NCI-H2171 treated with DMSO at 0.1 percent for 48 hours (cell line): ENCODE measurements around the gene CTBP2.

Source experiments
- DNase-seq: peaks from one replicate; lab custom pipeline; 2025; lab: John Stamatoyannopoulos, UW

Gene CTBP2

DNA sequence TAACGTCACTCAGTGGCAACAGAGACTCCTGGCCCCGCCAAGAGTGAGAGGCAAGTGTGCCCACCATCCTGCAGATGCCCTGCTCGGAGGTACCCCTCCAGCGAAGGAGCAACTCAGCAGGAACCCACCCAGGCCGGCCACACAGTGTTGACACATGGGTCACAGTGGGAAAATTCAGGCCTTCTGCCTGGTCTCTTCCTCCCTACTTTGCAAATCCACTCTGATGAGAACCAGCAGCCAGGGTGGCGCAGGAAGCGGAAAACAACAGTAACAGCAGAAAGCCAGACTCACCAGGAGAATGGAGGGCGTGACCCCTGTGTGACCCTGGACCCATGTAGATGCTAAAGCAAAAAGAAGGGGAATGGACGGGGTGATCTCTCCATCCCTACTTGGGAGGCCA lies 53.8 kb downstream of the CTBP2 start:
- no peak for DNase-seq

DNA sequence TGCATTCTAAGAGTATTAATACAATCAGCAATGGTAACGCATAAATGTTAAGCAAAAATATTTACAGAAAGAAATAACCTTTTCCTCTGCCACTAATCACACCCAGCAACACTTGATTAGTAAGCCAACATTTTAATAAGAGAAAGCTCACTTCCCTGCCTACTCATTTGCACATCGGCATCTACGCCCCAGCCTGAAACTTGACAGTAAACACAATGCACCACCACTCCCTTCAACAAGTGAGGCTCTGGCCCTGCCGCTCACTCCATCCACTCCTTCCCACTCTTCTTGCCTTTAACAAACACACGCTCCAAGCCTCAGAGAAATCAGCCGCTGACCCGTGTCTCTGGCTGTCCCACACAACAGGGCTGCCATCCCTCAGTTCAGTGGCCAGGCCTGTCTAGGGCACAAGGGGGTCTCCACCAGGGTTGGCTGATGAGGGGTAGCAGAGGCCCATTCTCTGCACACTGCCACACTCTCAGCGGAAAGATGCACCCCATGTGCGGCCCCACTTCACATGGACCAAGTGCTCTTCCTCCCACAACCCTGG lies 54.6 kb downstream of the CTBP2 start:
- DNase-seq = no peak

DNA sequence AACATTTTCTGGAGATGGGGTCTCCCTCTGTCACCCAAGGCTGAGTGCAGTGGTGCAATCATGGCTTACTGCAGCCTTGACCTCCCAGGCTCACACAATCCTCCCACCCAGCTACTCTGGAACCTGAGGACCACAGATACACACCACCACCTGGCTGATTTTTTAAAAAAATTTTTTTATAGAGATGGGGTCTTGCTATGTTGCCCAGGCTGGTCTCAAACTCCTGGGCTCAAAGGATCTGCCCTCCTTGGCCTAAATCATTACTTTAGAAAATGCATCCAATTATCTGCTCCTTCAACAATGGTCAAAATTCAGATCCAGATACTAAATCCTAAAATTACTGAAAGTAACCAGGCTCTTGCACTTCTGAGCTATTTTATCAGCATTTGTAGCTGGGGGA lies 55.2 kb downstream of the CTBP2 start:
- no peak for DNase-seq

DNA sequence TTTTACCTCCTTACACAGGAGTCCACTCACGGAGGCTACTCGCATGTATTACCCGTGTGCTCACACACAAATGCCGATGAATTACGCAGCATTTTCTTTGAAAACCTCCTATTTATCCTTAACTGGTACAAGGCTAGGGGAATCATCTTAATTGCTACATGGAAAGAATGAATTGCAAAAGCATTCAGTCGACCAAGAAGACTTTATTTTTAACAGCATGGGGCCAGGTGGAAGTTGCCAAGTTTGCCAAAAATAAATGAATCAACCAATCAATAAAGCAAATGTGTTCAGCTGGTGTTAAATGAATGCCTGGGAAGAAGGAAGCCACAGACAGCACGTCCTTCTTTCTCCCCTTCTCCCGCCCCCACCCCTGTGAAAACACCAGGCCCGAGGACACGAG lies 55.8 kb downstream of the CTBP2 start:
- no peak for DNase-seq

DNA sequence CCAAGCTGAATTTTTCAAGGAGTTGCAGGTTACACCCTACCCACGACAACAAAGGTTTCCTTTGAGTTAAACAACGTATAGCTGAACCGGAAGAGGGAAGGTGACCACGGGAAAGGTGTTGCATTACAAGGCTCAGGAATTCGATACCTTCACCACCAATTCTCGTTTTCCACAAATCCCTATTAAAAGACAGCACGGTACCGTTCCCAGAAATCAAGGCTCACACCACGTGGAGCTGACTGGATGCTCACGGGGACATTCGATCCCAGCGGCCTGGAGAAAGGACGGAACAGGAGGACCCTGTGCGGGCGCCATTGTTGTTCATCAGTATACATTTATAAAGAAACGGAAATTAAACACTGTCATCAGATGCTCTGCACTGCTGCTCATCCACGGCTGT lies 56.4 kb downstream of the CTBP2 start:
- peak; percentile 18 for DNase-seq

DNA sequence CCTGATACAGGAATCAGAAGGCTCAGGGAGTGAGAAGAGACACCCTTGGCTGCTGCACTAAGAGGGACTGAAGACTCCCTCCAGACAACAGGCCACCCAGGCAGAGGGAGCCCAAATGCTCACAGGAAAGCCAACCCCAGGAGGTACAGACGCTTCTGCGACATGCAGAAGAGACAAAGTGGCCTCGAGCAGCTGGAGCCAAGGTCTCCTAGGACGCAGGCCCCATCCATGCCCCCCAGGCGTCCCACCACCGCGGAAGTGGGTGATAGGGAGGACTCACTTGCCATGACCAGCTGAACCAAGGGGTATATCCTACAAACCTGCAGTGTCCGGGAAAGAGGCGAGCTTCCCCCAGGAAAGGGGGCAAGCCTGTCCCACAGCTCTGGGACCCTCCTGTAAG lies 56.9 kb downstream of the CTBP2 start:
- DNase-seq = no peak

DNA sequence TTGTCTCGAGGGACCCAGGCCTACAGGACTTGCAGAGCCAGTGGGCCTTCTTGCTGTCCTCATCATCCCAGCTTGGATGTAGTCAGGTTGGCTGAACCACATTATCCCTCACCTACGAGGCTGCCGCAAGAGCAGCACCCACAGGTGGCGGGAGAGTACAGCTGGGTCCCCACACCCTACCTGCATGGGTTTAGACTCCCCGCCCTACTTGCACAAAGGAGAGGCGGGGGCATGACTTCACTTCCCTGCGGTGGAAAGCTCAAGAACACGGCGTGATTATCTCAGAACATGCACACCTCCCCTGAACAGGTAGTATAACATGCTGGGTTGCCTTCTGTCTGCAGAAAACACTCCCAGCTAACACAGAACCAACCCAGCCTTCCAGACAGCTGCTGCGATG lies 57.5 kb downstream of the CTBP2 start:
- DNase-seq = peak; percentile 43

DNA sequence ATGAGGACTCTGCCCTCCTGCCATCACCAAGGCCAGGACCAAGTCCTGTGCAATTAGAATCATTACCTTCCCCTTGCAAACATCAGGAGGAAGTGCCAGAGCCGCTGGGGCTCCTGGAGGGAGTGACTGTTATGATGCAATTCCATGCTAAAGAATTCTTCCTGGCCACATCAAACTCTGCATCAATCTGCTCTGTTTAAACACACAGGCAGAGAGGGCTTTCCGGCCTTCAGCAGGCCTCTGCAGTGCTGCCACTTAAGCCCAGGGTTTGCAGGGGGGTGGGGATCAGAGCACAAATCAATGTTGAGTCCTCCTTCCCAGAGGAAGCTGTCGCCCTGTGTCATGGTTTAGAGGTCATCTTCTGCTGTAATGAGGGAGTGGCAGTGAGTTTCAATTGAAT lies 58.1 kb downstream of the CTBP2 start:
- DNase-seq = no peak

DNA sequence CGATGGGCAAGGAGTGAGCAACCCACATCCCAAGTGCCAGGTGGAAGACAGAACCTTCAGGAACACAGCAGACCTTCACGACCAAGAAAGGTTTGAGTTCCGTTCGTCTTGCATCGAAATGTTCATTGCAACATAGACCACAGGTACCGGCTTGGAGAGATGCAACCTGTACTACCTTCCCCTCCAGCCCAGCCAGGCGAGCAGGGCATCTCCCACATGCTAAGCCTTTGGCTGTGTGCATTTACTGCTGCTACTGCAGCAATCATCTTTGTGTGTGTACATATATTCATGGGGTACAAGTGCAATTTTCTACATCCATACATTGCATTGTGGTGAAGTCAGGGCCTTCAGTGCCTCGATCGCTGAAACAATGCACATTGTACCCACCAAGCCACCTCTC lies 58.8 kb downstream of the CTBP2 start:
- DNase-seq = no peak

DNA sequence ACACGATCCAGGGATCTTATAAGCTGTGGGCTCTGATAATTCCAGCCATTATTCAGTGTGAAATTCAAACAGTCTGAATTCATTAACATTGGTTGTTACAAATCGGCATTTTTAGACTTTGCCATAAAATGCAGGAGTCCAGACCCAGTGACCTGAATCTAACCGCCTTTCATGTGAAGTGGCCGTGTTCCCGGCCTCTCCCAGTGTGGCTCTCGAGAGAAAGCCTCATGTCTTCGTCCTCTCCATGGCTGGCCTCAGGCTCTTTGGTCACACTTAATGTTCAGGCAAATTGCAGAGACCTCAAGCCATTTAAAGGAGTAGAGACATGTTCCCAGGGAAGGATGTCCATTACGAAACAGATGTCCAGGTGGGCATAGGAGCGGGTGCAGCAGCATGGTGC lies 59.3 kb downstream of the CTBP2 start:
- no peak for DNase-seq

DNA sequence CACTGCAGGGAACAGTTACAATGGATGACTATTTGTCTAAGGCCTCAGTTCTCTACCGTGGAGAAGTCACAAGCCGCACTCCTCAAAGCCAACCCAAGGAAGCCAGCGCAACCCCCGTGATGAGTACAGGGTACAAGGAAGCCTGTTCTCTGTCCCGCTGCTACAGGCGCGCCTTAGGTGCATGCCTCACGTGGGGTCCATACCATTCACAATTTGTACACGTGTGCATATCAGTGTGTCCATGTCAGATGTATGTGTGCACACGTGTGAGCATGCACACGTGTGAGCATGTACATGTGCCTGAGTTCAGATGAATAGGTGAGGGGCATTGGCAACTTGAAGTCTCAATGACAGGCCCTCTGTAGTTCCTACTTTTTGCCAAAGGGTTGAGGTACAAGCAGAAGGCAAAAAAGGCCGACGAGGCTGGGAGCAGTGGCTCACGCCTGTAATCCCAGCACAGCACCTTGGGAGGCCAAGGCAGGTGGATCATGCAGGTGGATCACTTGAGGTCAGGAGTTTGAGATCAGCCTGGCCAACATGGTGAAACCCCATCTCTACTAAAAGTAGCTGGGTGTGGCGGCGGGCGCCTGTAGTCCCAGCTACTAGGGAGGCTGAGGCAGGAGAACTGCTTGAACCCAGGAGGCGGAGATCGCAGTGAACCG lies 62.8 kb downstream of the CTBP2 start:
- no peak for DNase-seq

DNA sequence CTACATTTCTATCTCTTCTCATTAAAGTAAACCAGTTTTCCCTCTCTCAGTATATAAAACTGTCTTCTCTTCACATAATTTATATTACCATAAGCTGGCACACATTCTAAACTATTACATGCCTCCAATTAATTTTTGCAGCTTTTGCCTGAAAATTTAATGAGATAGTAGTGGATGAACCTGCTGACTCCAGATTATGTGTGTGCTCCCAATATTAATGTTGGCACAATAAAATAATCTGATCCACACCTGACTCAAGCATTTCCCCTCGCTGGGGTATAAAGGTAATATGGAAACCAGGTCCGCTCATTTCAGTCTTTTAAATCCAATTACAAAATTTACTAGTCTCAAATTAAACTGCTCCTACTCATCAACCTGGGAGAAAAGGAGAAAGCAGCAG lies 63.4 kb downstream of the CTBP2 start:
- no peak for DNase-seq

DNA sequence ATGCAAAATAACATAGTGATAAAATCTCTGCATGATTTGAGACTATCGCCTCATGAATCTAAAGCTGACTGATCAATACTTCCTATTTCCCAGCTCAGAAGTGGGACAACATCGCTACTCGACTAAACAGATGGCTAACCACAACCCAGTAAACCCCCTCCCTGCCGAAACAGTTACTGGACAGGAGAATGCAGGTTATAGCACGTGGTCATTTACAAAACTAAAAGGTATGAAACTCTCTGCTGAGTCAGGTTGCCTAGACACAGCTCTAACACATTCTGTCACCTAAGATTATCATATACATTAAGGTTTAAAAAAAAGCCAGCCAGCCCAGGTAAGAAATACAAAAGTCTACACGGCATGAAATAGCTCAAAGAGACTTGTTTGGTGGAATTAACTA lies 64.0 kb downstream of the CTBP2 start:
- no peak for DNase-seq

DNA sequence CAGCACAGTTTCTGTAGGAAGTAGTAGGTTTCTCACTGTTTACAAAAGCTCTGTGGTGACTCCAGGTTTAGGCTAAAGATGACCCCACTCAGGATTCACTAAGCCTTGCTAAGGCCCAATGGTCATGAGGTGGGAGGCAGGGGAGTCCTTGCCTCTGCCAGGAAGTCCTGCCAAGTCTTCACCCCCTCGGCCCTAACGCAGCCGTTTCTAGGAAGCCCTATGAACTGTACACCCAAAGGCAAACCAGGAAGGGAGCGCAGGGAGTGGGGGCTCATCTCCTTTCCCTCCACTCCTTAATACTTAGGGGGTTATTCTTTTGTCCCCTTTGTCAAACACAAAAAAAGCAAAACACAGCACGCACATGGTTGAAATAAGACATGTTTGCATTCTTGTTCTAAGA lies 64.6 kb downstream of the CTBP2 start:
- DNase-seq = no peak

DNA sequence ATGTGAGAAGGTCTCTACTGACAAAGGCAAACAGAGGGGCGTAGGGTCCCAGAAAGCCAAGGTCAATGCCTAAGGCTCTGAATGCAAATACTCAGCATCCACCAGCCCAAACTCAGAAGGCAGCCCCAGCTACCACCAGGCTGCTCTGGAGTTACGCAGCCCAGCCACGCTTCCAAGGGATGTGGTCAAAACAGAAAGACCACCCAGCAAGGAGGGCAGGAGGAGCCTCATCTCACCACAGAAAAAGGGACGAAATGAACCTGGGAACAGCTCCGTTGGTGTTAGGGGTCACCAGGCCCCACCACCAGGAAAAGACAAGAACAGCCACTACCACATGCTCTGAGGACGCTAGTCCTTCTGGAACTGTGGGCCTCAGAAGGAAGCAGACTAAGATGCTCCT lies 65.1 kb downstream of the CTBP2 start:
- no peak for DNase-seq

DNA sequence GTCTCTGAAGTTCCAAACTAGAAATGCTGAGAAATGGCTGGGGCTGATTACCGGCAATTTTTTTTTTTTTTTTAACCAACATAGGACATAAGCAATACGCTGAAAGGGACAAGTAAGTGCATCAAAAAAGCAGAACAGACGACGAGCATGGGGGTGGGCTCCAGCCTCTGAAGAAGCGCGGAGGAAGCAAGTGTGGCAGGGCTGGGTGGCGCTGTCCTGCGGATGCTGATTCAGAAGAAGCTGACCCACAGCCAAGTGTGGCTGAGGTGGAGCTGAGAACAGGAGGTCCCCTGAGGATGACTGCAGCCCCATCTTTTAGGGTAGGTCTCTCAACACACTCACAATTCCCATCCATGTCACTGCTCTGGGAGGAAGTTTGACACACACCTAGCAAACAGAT lies 65.6 kb downstream of the CTBP2 start:
- DNase-seq = no peak

DNA sequence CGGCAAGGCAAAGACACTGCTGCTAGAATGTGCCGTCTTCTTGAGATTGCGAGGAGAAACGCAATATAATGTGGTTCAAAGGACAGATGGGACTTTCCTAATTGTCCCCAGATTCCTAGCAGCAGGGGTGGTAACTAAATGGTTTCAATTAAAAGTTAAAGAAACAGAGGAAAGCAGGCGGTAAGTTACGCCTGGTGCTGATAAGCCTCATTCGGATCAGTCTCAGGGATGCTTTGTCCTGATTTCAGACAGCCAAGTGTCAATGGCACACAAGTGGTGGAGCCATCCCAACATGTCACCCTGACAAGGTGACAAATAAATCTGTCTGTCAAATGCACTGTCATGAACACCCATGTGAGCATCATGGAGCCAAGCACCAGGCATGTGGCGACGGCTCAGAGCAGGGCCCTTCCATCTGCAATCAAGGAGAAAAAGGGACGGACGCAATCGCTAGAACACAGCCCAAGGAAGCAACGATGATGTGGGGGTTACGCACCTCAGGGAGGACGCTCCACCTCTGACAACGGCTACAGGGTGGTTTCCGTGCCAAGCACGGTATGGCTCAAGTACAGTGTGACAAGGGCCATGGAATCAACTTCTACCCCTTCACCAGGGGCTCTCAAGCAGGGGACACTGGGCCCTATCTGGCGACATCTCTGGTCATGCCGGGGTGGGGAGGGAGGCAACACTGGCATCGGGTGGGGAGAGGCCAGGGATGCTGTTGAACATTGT lies 66.2 kb downstream of the CTBP2 start:
- no peak for DNase-seq

DNA sequence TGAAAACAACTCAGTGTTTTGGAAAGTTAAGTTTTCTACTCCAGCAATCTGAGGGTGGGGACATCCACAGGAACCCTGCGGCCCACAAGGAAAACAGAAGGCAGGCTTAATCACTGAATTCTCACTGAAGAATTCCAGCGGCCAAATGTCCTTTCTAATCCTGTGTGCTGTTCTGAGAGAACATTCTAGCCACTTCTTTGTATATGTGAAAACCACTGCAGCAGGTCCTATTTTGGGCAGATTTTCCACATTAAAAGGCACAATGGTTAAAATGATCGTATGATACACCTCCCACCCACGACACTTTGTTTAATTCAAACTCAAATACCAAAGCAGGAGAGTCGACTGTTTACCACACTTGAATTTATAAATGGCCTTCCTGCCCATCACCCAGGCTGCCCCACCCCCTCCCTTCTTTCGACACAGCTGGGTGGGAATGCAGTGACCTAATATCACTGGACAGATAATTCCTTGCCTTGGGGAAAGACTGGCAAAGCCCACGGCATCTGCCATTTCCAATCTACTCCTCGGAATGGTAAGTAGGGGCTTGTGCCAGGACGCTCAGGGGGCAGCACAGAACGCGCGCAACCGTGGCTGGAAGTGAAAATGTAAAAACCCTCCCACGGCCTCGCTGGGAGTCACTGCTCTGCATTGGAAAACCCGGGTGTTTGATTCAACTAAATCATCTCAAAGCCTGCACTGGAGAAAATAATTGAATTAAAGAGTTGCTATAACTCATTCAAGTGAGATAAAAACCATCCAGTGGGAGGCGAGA lies 67.0 kb downstream of the CTBP2 start:
- no peak for DNase-seq

DNA sequence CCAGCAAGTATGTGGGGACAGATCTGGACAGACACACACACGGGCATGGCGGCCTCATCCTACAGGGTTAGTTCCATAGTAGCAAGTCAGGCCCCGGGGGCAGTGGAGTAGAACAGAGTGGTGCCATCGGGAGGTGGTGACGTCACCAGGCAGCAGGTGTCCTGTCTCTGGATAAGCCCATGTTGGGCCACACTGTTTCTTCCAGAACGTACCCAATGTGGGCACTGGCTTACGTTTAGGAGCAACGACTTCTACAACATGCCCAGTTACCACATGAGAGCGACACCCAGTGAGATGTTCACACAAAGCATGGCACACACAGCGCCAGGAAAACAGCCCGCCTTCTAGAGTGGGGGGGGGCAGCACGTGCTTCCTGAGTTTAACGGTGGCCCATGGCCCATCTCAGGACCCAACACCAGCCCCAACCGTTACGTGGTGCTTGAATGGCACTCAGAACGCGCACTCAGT lies 67.8 kb downstream of the CTBP2 start:
- no peak for DNase-seq

DNA sequence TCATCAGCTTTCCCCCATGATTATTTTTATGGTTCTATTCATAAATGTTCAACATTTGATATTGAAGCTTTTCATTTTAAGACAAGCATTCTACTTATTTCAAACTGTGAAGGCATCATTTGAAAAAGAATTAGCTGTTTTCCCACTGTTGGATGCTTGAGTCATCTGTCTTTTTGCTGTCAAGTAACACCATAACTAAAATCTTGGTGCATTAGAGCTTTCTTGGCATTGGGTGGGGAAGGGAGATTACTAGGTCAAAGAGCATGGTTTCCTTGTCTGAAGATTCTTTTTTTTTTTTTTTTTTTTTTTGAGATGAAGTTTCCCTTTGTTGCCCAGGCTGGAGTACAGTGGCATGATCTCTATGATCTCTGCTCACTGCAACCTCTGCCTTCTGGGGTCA lies 68.5 kb downstream of the CTBP2 start:
- DNase-seq = no peak

DNA sequence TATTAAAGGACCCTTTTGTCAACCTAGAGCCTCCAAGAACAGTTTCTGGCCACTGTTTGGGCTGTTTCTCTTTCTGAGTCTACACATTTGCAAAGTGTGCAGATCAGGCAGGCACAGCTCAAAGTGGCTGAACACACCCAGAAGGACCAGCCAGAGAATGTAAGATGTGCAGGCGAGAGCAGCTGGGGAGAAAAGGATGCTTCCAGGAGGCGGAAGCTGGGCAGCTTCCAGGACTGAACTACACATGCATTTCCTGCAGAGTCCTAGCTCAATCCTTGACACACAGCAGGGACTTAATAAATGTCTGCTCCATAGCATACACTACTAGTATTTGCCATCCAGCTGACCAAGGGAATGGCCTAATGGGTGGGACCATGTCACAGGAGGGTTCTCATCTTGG lies 70.9 kb downstream of the CTBP2 start:
- no peak for DNase-seq

DNA sequence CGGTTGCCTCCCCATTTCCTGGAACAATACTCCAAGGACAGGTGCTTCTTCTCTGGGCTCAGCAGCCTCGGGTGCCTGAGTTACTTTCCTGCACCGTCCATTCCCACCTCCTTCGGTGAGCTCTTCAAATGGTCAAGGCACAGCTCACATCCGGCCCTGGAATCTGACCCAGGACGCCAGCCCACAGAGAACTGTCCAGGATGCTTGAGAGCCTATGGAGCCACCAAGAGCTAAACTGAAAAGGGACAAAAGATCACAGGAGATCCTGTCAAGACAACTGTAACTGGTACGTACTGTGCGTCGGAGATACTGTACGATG lies 72.5 kb downstream of the CTBP2 start:
- DNase-seq = no peak
